Osteoblast (primary cell): ENCODE results near the gene SMAD4. TPM values are rescaled to one million over a fixed set of nuclear protein-coding genes. Genes with fewer than 3 reads are reported as not detected.
"Not testable (repeated sequence)": the region's sequence is repeated elsewhere in the genome, so short reads cannot be mapped to it uniquely, and the experiment has no call there.

Experiments used
- DNase-seq: peaks from one replicate; pipeline ENCODE4 v3.0.0; 2011; ENCODE audit warnings: low spot score, mixed read lengths; ENCODE audit not compliant: insufficient read length; ENCODE audit errors: missing footprints
- H2AFZ ChIP-seq: 2 replicates; pipeline ENCODE4 v1.6.0; 2011; ENCODE audit warnings: mild to moderate bottlenecking, low read length
- H3K27ac ChIP-seq: 2 replicates; pipeline ENCODE4 v1.5.1; 2011; ENCODE audit warnings: mild to moderate bottlenecking, low read depth, low read length, moderate library complexity
- H3K27me3 ChIP-seq: 2 replicates; pipeline ENCODE4 v1.6.0; 2012; ENCODE audit warnings: mild to moderate bottlenecking, control low read depth, inconsistent platforms, low read length, moderate library complexity; ENCODE audit not compliant: insufficient read depth
- H3K36me3 ChIP-seq: 2 replicates; pipeline ENCODE4 v1.5.1; 2011; ENCODE audit warnings: mild to moderate bottlenecking, low read length, control low read depth, moderate library complexity; ENCODE audit not compliant: insufficient read depth
- H3K4me1 ChIP-seq: 2 replicates; pipeline ENCODE4 v1.5.1; 2011; ENCODE audit warnings: mild to moderate bottlenecking, low read length, control low read depth, moderate library complexity; ENCODE audit not compliant: insufficient read depth
- H3K4me2 ChIP-seq: 2 replicates; pipeline ENCODE4 v1.6.0; 2011; ENCODE audit warnings: mild to moderate bottlenecking, low read length; ENCODE audit not compliant: insufficient read depth
- H3K4me3 ChIP-seq: fragments of 200-600 bp; sonication (generic); 3 replicates; pipeline ENCODE4 v1.5.1; 2012; ENCODE audit warnings: mild to moderate bottlenecking, low read length, inconsistent platforms; ENCODE audit not compliant: insufficient read depth
- H3K79me2 ChIP-seq: 2 replicates; pipeline ENCODE4 v1.6.0; 2012; ENCODE audit warnings: mild to moderate bottlenecking, low read length, control low read depth, inconsistent platforms; ENCODE audit not compliant: insufficient read depth
- H3K9me3 ChIP-seq: 2 replicates; pipeline ENCODE4 v1.5.1; 2011; ENCODE audit warnings: low read depth, low read length, control low read depth
- H4K20me1 ChIP-seq: 2 replicates; pipeline ENCODE4 v1.6.0; 2012; ENCODE audit warnings: mild to moderate bottlenecking, low read length, control low read depth; ENCODE audit not compliant: insufficient read depth
- CTCF ChIP-seq: IDR thresholded peaks from 2 replicates; pipeline ENCODE4 v1.5.1; 2011; ENCODE audit warnings: mild to moderate bottlenecking, low read depth, low read length, moderate library complexity; ENCODE audit errors: extremely low read depth
- total RNA-seq: library from RNA; depleted of rRNA; stranded (reverse); fragments of >200 nt; gene quantifications from 2 replicates; pipeline ENCODE4 v1.2.3, GENCODE V29; 2012

SMAD4 gene
- total RNA-seq, 1 donor, result 121 TPM

- H4K20me1 ChIP-seq, result no peaks in the 10 kb centered on the region
- no peaks in the 10 kb centered on the region for H3K9me3 ChIP-seq
- H3K27me3 ChIP-seq, result no peaks in the 10 kb centered on the region
- no peak overlapping the region for H3K4me3 ChIP-seq
- H3K79me2 ChIP-seq, result no peaks in the 10 kb centered on the region
- H3K4me1 ChIP-seq, result no peaks in the 10 kb centered on the region
- no peak overlapping the region for H2AFZ ChIP-seq
- no peak for TF ChIP-seq CTCF
- no peak overlapping the region for H3K4me2 ChIP-seq
- no peak overlapping the region for H3K27ac ChIP-seq
- no peak for DNase-seq
- no peaks in the 10 kb centered on the region for H3K36me3 ChIP-seq
Measured at GRCh38 chr18:50994031-50994430, 36.0 kb upstream of the SMAD4 start.

GRCh38 chr18:51003174-51003573 is 26.8 kb upstream of the SMAD4 start:
- H3K9me3 ChIP-seq, H2AFZ ChIP-seq, H3K36me3 ChIP-seq, H3K4me3 ChIP-seq, H3K79me2 ChIP-seq, H3K4me2 ChIP-seq, H4K20me1 ChIP-seq, H3K4me1 ChIP-seq, H3K27me3 ChIP-seq, DNase-seq, H3K27ac ChIP-seq: not testable (repeated sequence)

- H3K79me2 ChIP-seq, result no peaks in the 10 kb centered on the region
- no peak for DNase-seq
- TF ChIP-seq CTCF, result no peak
- no peaks in the 10 kb centered on the region for H3K36me3 ChIP-seq
- no peak overlapping the region for H3K27ac ChIP-seq
- no peaks in the 10 kb centered on the region for H3K9me3 ChIP-seq
- no peak overlapping the region for H3K4me2 ChIP-seq
- H3K27me3 ChIP-seq, result no peaks in the 10 kb centered on the region
- no peaks in the 10 kb centered on the region for H3K4me1 ChIP-seq
- no peak overlapping the region for H3K4me3 ChIP-seq
- no peak overlapping the region for H2AFZ ChIP-seq
- no peaks in the 10 kb centered on the region for H4K20me1 ChIP-seq
Measured at GRCh38 chr18:51006061-51006818, 23.8 kb upstream of the SMAD4 start.

- TF ChIP-seq CTCF, result no peak
- Histone ChIP-seq H3K36me3 (no peaks in the 10 kb centered on the region), H3K4me3 (no peak overlapping the region), H3K27me3 (no peaks in the 10 kb centered on the region), H3K9me3 (no peaks in the 10 kb centered on the region), H4K20me1 (no peaks in the 10 kb centered on the region), H3K4me1 (no peaks in the 10 kb centered on the region), H3K79me2 (no peaks in the 10 kb centered on the region), H2AFZ (no peak overlapping the region), H3K4me2 (no peak overlapping the region), H3K27ac (no peak overlapping the region)
- DNase-seq, result no peak
Measured at GRCh38 chr18:51006948-51007789, 22.8 kb upstream of the SMAD4 start.
